Forelimb muscle (tissue), 1 donor: ENCODE measurements around the gene TMEM81. TPM values are rescaled to one million over a fixed set of nuclear protein-coding genes. Genes with fewer than 3 reads are reported as not detected.

Experiments
- DNase-seq: peaks from one replicate; pipeline ENCODE4 v3.0.0-alpha.2; 2013; ENCODE audit warnings: low read depth
- polyA plus RNA-seq: library from polyadenylated mRNA; unstranded; fragments of 120-200 nt; gene quantifications from one replicate; pipeline ENCODE4 v1.2.1, GENCODE V29; 2013; ENCODE audit not compliant: insufficient read length

TMEM81 gene
- polyA plus RNA-seq = 1.9 TPM

- DNase-seq = no peak
These were observed at the start of gene TMEM81 for GRCh38 chr1:205084360-205084759. Gene TMEM81 (minus strand): TSS chr1:205084460. CDS start chr1:205084320, 140 bp downstream.

GRCh38 chr1:205133287-205133686 lies 49.0 kb upstream of the TMEM81 start:
- no peak for DNase-seq

DNA sequence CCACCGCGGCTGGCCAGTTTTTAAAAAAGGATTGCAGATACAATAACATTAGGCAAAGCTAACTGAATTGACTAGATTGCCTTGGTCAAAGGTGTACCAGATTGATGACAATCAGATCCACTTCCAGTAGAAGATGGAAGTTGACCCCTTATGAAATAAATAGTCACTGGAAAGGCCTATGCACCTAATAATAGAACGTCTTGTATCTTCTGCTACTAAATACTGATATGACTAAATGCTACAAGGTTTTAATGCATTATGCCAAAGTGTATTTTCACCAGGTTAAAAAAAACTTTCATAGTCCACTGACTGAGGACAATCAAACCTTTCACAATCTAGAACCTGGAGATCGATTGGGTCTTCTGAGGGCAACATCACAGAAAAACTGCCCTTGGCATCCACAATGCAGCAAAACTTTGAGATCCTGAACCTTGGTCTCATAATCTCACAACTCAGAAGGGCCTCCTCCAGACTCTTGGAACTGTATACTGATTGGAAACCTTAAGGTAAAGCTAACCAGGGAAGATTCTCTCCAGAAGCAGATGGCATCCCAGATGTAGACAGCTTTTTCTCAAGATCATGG lies 45.3 kb upstream of the TMEM81 start:
- no peak for DNase-seq

- DNase-seq = no peak
These were observed 43.8 kb upstream of the TMEM81 start for GRCh38 chr1:205128050-205128449.

DNA sequence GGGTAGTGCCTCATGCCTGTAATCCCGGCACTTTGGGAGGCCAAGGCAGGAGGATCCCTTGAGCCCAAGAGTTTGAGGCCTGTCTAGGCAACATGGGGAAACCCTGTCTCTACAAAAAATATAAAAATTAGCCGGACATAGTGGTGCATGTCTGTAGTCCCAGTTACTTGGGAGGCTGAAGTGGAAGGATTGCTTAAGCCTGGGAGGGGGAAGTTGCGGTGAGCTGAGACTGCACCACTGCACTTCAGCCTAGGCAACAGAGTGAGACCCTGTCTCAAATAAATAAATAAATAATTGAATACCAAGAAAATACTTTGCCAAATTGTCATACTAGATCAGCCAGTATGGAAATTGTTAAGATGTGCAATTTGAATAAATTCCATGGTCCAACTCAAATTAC lies 43.4 kb upstream of the TMEM81 start:
- DNase-seq = no peak

DNA sequence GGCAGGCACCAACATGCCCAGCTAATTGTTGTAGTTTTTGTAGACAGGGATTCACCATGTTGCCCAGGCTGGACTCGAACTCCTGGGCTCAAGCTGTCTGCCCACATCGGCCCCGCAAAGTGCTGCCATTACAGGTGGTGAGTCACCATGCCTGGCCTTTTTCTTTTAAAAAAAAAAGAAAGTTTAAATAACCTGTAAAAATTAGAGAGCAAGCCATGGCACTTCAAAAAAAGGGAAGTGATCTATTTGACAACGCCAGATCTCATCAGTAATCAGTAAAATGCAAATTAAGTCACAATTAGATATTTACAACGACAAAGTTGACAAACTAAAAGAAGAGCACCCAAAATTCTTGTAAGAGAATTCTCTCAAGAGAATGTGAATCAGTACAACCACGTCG lies 40.5 kb upstream of the TMEM81 start:
- DNase-seq = no peak

- DNase-seq = no peak
These were observed 38.2 kb upstream of the TMEM81 start for GRCh38 chr1:205122489-205122882.

DNA sequence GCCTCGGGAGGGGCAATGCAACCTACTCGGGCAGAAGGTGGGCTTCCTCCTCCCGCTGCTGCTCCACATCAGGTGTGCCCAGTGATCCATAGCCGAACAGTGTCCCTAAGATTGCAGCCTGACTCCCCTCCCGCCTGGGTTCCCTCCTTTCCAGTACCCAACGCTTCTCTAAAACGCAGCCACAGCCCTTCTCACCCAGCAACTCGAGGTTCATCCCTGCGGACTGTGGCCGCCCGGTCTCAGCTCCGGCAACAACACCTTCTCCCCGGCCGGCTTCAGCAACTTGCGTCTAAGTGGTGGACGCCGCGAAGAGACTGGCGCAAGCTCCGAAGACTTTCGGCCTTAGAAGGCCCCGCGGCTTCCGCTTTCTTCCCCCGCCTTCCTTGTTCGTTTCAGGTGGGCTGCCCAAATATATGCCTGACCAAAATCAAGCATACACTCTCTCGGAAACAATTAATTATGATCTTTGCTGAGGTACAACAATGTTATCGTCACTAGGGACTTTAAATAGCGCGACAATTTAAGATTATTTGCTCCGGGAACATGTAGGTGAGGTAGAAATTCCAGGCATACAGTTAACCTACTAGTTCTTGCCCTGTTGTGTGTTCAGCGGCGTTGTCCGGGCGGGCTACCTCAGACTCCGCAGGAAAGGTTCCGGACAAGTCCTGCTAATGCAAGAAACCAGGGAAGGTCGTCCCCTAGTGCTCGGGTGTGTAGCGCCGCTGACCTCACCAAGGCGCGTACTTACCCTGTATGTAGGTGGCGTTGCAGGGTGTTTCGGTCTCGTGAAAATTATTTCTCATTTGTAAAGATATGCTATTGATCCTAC lies 37.6 kb upstream of the TMEM81 start, which contains the start of gene RBBP5:
Gene RBBP5 (minus strand): TSS at position 319 of the 829 bp plus-strand sequence. CDS start 105 bp downstream, at position 214.
- peak; percentile 93 for DNase-seq

DNA sequence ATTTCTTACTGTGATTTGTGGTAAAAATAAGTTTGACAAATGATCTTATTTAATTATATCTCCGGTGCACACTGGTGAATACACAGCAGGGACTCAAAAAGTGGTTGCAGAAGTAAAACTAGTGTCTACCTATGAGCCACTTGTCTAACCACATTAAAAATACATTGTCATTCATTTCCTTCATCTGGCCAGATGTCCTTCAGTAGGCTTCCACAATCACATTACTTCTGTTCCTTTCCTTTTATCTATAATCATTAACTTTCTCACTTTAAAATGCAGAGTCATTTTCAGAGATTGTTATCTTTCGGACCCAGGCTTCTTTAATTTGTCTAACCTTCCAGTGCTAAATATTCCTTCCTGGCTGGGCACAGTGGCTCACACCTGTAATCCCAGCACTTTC lies 34.5 kb upstream of the TMEM81 start:
- no peak for DNase-seq

DNA sequence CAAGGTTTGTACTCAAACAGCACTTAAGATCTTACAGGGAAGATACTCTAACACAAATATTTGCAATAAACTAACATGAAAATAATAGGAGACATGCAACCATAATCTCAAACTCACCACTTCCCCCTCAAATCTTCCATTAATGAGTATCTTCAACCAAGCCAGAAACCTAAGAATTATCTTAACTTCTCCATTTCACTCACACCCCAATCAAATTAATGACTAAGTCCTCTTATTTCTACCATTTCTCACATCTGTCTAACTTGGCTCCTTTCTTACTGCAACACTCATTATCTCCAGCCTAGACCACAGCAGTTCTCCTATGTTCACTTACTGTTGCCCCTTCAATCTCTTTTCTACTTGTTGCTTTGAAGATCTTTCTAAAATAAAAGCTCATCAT lies 27.1 kb upstream of the TMEM81 start:
- no peak for DNase-seq

- DNase-seq = no peak
These were observed 25.5 kb upstream of the TMEM81 start for GRCh38 chr1:205109711-205110110.

GRCh38 chr1:205109269-205109668 lies 25.0 kb upstream of the TMEM81 start:
- DNase-seq = no peak

- DNase-seq = no peak
These were observed 24.2 kb upstream of the TMEM81 start for GRCh38 chr1:205108464-205108863.

GRCh38 chr1:205107327-205107726 lies 23.1 kb upstream of the TMEM81 start:
- no peak for DNase-seq

GRCh38 chr1:205102404-205102803 lies 18.1 kb upstream of the TMEM81 start:
- DNase-seq = no peak

GRCh38 chr1:205098242-205098641 lies 14.0 kb upstream of the TMEM81 start:
- no peak for DNase-seq

GRCh38 chr1:205095422-205095821 lies 11.2 kb upstream of the TMEM81 start:
- DNase-seq = no peak

DNA sequence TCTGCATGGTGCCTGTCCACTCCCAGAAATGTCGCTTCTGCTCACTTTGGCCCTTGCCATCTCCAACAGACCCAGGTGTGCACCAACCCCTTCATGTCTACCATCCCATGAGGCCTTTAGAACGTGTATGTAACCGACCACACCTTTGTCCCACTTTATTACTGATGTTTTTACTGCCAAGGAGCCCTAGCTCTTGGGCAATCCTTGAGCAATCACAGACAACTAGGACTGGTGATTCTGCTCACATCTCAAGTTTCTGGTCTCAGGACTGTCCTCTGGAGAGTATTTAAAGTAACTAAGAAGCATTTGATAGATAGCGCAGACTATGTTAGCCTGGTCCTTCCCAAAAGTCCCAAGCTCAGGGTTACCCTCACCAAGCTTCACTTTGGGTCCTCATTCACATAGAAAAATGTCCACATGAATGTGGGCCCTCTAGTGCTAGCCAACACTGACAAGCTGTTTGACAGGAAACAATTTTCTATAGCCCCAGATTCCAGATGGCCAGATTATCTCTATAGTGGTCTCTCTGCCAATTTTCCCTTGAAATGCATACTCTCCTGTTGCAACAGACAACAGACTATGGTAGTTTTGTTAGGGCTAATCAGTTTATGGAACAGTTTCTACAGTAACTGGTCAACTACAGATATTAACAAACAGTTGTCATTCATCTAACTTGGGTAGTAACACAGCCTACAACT lies 6.9 kb upstream of the TMEM81 start:
- DNase-seq = no peak

DNA sequence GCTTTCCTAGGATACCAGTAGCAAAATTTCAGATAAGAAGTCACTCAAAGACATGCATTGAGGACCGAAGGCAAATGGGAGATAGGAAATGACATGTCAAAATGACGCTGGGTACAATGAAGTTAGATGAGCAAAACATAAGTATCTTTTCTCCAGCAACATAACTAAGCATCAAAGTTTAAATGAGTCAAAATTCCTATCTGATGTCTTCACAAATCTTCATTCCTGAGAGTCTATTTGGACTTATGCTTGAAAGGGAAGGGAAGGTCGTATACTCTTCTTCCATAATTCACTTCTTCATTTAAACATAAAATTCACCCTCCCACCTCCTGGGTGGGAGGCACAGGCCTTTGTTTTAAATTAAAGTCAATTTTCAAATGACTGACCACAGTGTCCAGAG lies 4.1 kb upstream of the TMEM81 start:
- no peak for DNase-seq

- no peak for DNase-seq
These were observed 1.8 kb downstream of the TMEM81 start for GRCh38 chr1:205082431-205082830.

GRCh38 chr1:205077934-205078311 lies 6.3 kb downstream of the TMEM81 start:
- DNase-seq = no peak

DNA sequence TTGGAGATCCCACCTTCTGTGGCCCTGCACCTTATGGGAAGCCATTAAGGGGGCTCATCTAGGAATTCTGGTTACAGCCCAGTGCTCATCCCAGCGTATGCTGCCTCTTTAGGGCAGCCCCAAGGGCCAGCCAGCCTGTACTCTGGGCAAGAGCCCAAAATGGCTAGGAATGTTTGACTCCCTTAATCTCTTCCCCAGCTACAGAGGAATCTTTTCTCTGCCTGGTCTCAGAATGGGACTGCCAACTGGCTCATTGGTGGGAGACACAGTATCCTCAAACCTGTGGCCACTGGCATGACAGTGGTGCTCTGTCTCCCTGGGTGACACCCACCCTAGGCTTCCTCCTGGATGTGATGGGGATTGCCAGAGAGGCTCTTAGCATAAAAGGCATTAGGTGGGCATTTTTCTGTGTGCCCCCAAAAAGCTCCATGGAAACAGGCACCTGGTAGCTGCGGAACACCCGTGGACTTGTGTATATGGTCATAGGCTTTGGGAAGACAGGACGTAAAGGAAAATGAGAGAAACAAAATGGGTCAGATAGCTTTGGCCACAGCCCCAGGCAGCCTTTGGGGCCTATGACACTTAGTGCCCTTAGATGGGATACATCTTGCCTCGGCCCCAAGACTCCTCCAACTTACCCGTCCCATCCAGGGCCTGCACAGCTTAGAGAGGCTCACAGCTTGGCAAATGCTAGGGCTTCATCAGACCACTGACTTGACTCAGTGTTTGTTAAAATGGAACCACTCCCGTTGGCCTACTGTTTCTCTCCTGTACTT lies 6.9 kb downstream of the TMEM81 start:
- no peak for DNase-seq
